ENCODE measurements around the gene SMARCA2. TPM values are rescaled to one million over a fixed set of nuclear protein-coding genes. Genes with fewer than 3 reads are reported as not detected.

The SMARCA2 gene
- total RNA-seq, 1 donor, result 84.0 TPM

- TF ChIP-seq CTCF (IDR thresholded peaks at IDR 0.05; ENCODE audit: insufficient read depth, low read length), result no peak
- peak; percentile 26 for DNase-seq (ENCODE audit: low read depth)
- H3K4me3 ChIP-seq (ENCODE audit: low read depth, low read length), result no peak overlapping the region
Measured at GRCh38 chr9:2153630-2154217, 138.6 kb downstream of the SMARCA2 start.

- H3K4me3 ChIP-seq (ENCODE audit: low read depth, low read length), result no peak overlapping the region
- no peak for DNase-seq (ENCODE audit: low read depth)
- no peak for TF ChIP-seq CTCF (IDR thresholded peaks at IDR 0.05; ENCODE audit: insufficient read depth, low read length)
Measured at GRCh38 chr9:2154731-2155130, 139.6 kb downstream of the SMARCA2 start.

- TF ChIP-seq CTCF (IDR thresholded peaks at IDR 0.05; ENCODE audit: insufficient read depth, low read length), result no peak
- DNase-seq (ENCODE audit: low read depth), result no peak
- no peak overlapping the region for H3K4me3 ChIP-seq (ENCODE audit: low read depth, low read length)
Measured at GRCh38 chr9:2155966-2156365, 140.8 kb downstream of the SMARCA2 start.

- peak overlapping the region; percentile 65 for H3K4me3 ChIP-seq (ENCODE audit: low read depth, low read length)
- TF ChIP-seq CTCF (IDR thresholded peaks at IDR 0.05; ENCODE audit: insufficient read depth, low read length), result no peak
- peak; percentile 60 for DNase-seq (ENCODE audit: low read depth)
Measured at GRCh38 chr9:2157277-2158110, 142.3 kb downstream of the SMARCA2 start.

- TF ChIP-seq CTCF (IDR thresholded peaks at IDR 0.05; ENCODE audit: insufficient read depth, low read length), result no peak
- peak overlapping the region; percentile 65 for H3K4me3 ChIP-seq (ENCODE audit: low read depth, low read length)
- peak; percentile 81 for DNase-seq (ENCODE audit: low read depth)
Measured at GRCh38 chr9:2158111-2158610, 143.0 kb downstream of the SMARCA2 start.

- H3K4me3 ChIP-seq (ENCODE audit: low read depth, low read length), result peak overlapping the region; percentile 65
- DNase-seq (ENCODE audit: low read depth), result peak; percentile 37
- TF ChIP-seq CTCF (IDR thresholded peaks at IDR 0.05; ENCODE audit: insufficient read depth, low read length), result no peak
Measured at GRCh38 chr9:2158766-2159430, 143.8 kb downstream of the SMARCA2 start.
